Sigmoid colon (tissue), 7 donors: Measurements from ENCODE around the gene CYBB. TPM values are rescaled to one million over a fixed set of nuclear protein-coding genes. Genes with fewer than 3 reads are reported as not detected.

Experiments
- DNase-seq: peaks from one replicate; pipeline ENCODE4 v3.0.0-alpha.2; 2019
- H3K27ac ChIP-seq, 4 donors: fragments of 200-600 bp; sonication (generic); one replicate each; pipeline ENCODE4 v1.5.1; 2016 to 2019; ENCODE audit warnings: mild to moderate bottlenecking in 1 of 4
- H3K27me3 ChIP-seq, 3 donors: fragments of 200-600 bp; sonication (generic); one replicate each; pipeline ENCODE4 v1.5.1; 2019; ENCODE audit warnings: mild to moderate bottlenecking in 1 of 3
- H3K36me3 ChIP-seq, 4 donors: fragments of 200-600 bp; sonication (generic); one replicate each; pipeline ENCODE4 v1.5.1; 2016 to 2019
- H3K4me1 ChIP-seq, 4 donors: fragments of 200-600 bp; sonication (generic); one replicate each; pipeline ENCODE4 v1.5.1; 2017 to 2019
- H3K4me3 ChIP-seq, 4 donors: fragments of 200-600 bp; sonication (generic); one replicate each; pipeline ENCODE4 v1.5.1; 2017 to 2019; ENCODE audit warnings: mild to moderate bottlenecking in 2 of 4, moderate library complexity in 1 of 4
- H3K9me3 ChIP-seq, 4 donors: fragments of 200-600 bp in 3 of 4; sonication (generic) in 3 of 4; one replicate each; pipeline versions ENCODE4 v1.5.1 to v1.6.1; 2013 to 2019
- EP300 ChIP-seq, 4 donors: sonication (generic); formaldehyde crosslinking; IDR thresholded peaks; one replicate each; pipeline ENCODE4 v1.6.1; 2017; ENCODE audit warnings: antibody characterized with exemption in 4 of 4
- POLR2A ChIP-seq, 2 donors: fragments of 450-650 bp; IDR thresholded peaks; one replicate each; pipeline ENCODE4 v1.6.1; 2016; ENCODE audit warnings: antibody characterized with exemption in 2 of 2, mild to moderate bottlenecking in 2 of 2, moderate library complexity in 2 of 2
- POLR2AphosphoS5 ChIP-seq, 4 donors: sonication (generic); formaldehyde crosslinking; IDR thresholded peaks; one replicate each; pipeline ENCODE4 v1.6.1; 2017; ENCODE audit warnings: antibody characterized with exemption in 4 of 4
- WGBS, 2 donors: extraction: QIAGEN DNeasy Blood & Tissue Kit; methylation state at CpG; one replicate each; pipeline ENCODE4 v1.1.7; 2013; 5-methylcytosine and 5-hydroxymethylcytosine counted together
- intact Hi-C: fragments of 100-400 bp; cut with DNase I; formaldehyde crosslinking; loops from one replicate; pipeline ENCODE4 v1.15.1; 2023
- polyA plus RNA-seq, 3 donors: library from polyadenylated mRNA; stranded (reverse); fragments of 200-250 nt; gene quantifications; one replicate each; pipeline ENCODE4 v1.2.3, GENCODE V29; 2013
- total RNA-seq, 4 donors: library from RNA; depleted of rRNA; stranded (reverse); fragments of >200 nt; gene quantifications; one replicate each; pipeline ENCODE4 v1.1.0, GENCODE V29; 2016
- TF ChIP-seq, protein P1 (sequence below), 4 experiments: fragments of 450-650 bp in 3 of 4; fragments of 200-600 bp in 1 of 4; IDR thresholded peaks; one replicate each; pipeline ENCODE4 v1.5.1; 2016 to 2019; ENCODE audit warnings: antibody characterized with exemption in 4 of 4, mild to moderate bottlenecking in 3 of 4, moderate library complexity in 2 of 4
- donor health status: healthy with polysubstance abuse.
- donor health status: Bipolar disorder and iron deficiency.
- donor health status: healthy.

Gene CYBB
- total and polyA plus RNA-seq, 7 donors, result 6.0 to 28.5 (median 23.0) TPM

DNA sequence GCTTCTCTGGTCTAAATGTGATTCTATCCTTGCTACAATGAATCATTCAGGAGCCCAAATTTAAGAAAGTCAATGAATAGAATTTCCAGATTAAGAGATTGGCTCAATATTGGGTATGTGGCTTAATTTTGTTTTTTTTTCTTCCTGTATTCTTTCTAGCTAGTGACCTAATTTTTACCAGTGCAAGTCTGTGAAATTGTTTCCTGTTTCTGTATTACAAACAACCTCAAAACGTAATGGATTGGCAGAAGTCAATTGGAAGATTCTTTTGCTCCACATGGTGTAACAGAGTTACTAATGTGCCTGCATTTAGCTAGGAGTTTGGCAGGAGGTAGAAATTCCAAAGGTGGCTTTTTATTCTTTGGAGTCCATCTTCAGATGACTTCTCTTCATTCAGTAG lies 49.9 kb downstream of the CYBB start:
- TF ChIP-seq EP300 (IDR thresholded peaks at IDR 0.05), result no peak
- TF ChIP-seq, protein P1, sequence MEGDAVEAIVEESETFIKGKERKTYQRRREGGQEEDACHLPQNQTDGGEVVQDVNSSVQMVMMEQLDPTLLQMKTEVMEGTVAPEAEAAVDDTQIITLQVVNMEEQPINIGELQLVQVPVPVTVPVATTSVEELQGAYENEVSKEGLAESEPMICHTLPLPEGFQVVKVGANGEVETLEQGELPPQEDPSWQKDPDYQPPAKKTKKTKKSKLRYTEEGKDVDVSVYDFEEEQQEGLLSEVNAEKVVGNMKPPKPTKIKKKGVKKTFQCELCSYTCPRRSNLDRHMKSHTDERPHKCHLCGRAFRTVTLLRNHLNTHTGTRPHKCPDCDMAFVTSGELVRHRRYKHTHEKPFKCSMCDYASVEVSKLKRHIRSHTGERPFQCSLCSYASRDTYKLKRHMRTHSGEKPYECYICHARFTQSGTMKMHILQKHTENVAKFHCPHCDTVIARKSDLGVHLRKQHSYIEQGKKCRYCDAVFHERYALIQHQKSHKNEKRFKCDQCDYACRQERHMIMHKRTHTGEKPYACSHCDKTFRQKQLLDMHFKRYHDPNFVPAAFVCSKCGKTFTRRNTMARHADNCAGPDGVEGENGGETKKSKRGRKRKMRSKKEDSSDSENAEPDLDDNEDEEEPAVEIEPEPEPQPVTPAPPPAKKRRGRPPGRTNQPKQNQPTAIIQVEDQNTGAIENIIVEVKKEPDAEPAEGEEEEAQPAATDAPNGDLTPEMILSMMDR (IDR thresholded peaks at IDR 0.05), result no peak
- no peak for TF ChIP-seq POLR2A (IDR thresholded peaks at IDR 0.05)
- no peak for TF ChIP-seq POLR2AphosphoS5 (IDR thresholded peaks at IDR 0.05)
- Histone ChIP-seq H3K4me1 (peaks cover 0 to 5% (median 0%) of the 10 kb centered on the region in 4 donors), H3K27me3 (no peaks in the 10 kb centered on the region), H3K36me3 (no peaks in the 10 kb centered on the region), H3K27ac (no peak overlapping the region), H3K4me3 (no peak overlapping the region), H3K9me3 (no peaks in the 10 kb centered on the region)
- intact Hi-C loops, result no loop called here
- no peak for DNase-seq
- WGBS, 2 donors, result 32 to 79% methylated on average over 1 of the region's 1 CpG

DNA sequence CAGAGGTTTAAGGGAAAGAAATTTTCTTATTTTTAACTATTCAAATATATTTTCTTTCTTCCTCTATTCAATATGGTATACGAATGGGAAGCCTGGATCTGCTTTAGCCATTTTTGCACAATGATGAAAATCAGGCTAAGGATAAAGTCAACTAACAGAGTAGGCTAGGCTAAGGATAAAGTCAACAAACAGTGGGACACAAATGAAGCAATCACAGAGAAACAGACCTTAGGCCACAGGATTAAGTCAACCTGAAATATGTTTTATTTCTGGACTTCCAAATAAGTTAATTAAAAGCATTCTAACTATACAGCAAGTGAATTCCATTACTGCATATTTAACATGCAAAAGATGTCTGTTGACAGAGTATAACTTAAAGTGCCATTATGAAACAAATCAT lies 50.5 kb downstream of the CYBB start:
- Histone ChIP-seq H3K4me3 (no peak overlapping the region), H3K27ac (no peak overlapping the region), H3K9me3 (no peaks in the 10 kb centered on the region), H3K4me1 (no peaks in the 10 kb centered on the region), H3K36me3 (no peaks in the 10 kb centered on the region), H3K27me3 (no peaks in the 10 kb centered on the region)
- WGBS, 2 donors, result 81 to 86% methylated on average over 1 of the region's 1 CpG
- DNase-seq, result no peak
- intact Hi-C loops, result no loop called here
- TF ChIP-seq POLR2A (IDR thresholded peaks at IDR 0.05) (no peak), POLR2AphosphoS5 (IDR thresholded peaks at IDR 0.05) (no peak), EP300 (IDR thresholded peaks at IDR 0.05) (no peak)
- TF ChIP-seq, protein P1 (IDR thresholded peaks at IDR 0.05), result no peak

DNA sequence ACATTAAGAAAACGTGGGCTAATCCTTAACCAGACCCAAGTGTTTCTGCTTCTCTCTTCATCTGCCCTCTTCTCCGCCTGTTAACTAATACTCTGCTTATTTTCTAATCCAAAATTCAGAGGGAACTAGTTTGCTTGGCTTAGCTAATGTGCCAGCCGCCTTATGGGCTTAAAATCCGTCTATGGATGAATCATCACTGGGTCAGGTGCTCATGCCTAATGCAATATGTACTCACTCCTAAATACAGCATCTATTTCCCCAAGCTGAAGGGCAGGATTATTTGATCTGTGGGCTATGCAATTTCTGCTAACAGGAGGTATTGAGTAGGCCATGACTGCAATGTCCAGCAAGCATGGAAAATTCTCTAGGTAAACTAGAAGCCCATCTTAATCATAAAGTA lies 55.1 kb downstream of the CYBB start:
- H3K9me3 ChIP-seq, result no peaks in the 10 kb centered on the region
- H3K4me3 ChIP-seq, result no peak overlapping the region
- no peak overlapping the region for H3K27ac ChIP-seq
- no peak for DNase-seq
- H3K4me1 ChIP-seq, result no peaks in the 10 kb centered on the region
- TF ChIP-seq POLR2AphosphoS5 (IDR thresholded peaks at IDR 0.05), result no peak
- TF ChIP-seq, protein P1 (IDR thresholded peaks at IDR 0.05), result no peak
- TF ChIP-seq POLR2A (IDR thresholded peaks at IDR 0.05), result no peak
- no peak for TF ChIP-seq EP300 (IDR thresholded peaks at IDR 0.05)
- H3K36me3 ChIP-seq, result peaks cover 0 to 9% (median 0%) of the 10 kb centered on the region in 4 donors
- WGBS, 2 donors, result 89 to 93% methylated on average over 4 of the region's 4 CpGs
- no peaks in the 10 kb centered on the region for H3K27me3 ChIP-seq
- intact Hi-C loops, result no loop called here

DNA sequence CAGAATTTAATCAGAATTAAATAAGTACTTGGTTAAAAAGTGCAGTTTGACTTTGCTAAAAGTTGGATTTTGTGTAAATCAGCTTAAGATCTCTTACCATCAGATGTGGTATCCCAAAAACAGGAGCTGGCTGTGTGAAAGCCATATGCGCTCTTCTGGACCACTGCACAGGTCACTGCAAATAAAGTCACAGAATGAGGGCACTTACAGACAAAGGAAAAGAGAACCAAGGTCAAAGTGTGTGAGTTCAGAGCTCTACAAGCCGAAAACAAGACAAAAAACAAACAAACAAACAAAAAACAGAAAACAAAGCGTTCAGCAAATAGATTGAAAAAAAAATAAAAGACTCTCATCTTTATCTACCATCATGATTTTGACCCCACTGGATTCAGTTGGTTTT lies 61.1 kb downstream of the CYBB start:
- intact Hi-C loops, result no loop called here
- H3K9me3 ChIP-seq, result no peaks in the 10 kb centered on the region
- H3K4me1 ChIP-seq, result no peaks in the 10 kb centered on the region
- TF ChIP-seq, protein P1 (IDR thresholded peaks at IDR 0.05), result no peak
- TF ChIP-seq EP300 (IDR thresholded peaks at IDR 0.05) (no peak), POLR2A (IDR thresholded peaks at IDR 0.05) (no peak), POLR2AphosphoS5 (IDR thresholded peaks at IDR 0.05) (no peak)
- no peaks in the 10 kb centered on the region for H3K27me3 ChIP-seq
- no peak overlapping the region for H3K4me3 ChIP-seq
- no peak for DNase-seq
- H3K27ac ChIP-seq, result no peak overlapping the region
- WGBS, 2 donors, result 95 to 96% methylated on average over 3 of the region's 3 CpGs
- peaks cover 0 to 9% (median 0%) of the 10 kb centered on the region in 4 donors for H3K36me3 ChIP-seq

DNA sequence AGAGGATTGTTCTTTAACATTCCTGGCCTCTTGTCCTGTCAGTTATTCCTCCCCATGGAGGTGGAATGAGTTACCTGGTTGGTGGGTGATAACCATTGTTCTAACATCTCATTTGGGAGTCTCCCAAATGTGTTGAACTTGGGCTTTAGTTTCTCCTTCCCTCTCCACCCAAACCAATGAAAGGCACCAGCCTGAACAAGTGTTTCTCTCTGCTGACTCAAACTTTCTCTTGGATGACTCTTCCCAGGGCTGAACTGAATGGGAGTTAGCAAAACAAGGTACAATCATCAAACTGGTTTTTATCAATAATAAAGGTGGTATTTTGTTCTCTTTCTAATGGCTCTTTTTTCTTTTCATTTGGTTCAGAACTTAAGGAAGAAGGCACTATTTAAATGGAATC lies 64.8 kb downstream of the CYBB start:
- no peak for DNase-seq
- intact Hi-C loops, result no loop called here
- no peaks in the 10 kb centered on the region for H3K36me3 ChIP-seq
- no peaks in the 10 kb centered on the region for H3K9me3 ChIP-seq
- H3K4me1 ChIP-seq, result no peaks in the 10 kb centered on the region
- H3K27me3 ChIP-seq, result no peaks in the 10 kb centered on the region
- H3K4me3 ChIP-seq, result no peak overlapping the region
- H3K27ac ChIP-seq, result no peak overlapping the region
- TF ChIP-seq POLR2A (IDR thresholded peaks at IDR 0.05) (no peak), POLR2AphosphoS5 (IDR thresholded peaks at IDR 0.05) (no peak), EP300 (IDR thresholded peaks at IDR 0.05) (no peak)
- TF ChIP-seq, protein P1 (IDR thresholded peaks at IDR 0.05), result no peak
